Right atrium auricular region (tissue), 2 donors: ENCODE data around the gene DFFB. TPM values are rescaled to one million over a fixed set of nuclear protein-coding genes. Genes with fewer than 3 reads are reported as not detected.

Experiments used
- DNase-seq: peaks from one replicate; pipeline ENCODE4 v3.0.0-alpha.2; 2019; ENCODE audit warnings: low spot score
- H3K27ac ChIP-seq, 2 donors: fragments of 200-600 bp; sonication (generic); 1 replicate in 1 of 2; 2 replicates in 1 of 2; pipeline ENCODE4 v1.5.1; 2016 to 2019
- H3K27me3 ChIP-seq, 2 donors: fragments of 200-600 bp; sonication (generic); one replicate each; pipeline versions ENCODE4 v1.5.1 to v1.6.0; 2017 to 2019
- H3K36me3 ChIP-seq: fragments of 200-600 bp; sonication (generic); one replicate; pipeline ENCODE4 v1.5.1; 2016
- H3K4me1 ChIP-seq, 2 donors: fragments of 200-600 bp; sonication (generic); one replicate each; pipeline versions ENCODE4 v1.5.1 to v1.6.0; 2017 to 2019
- H3K4me3 ChIP-seq, 2 donors: fragments of 200-600 bp; sonication (generic); 1 replicate in 1 of 2; 2 replicates in 1 of 2; pipeline ENCODE4 v1.5.1; 2017 to 2019; ENCODE audit warnings: mild to moderate bottlenecking in 1 of 2, moderate library complexity in 1 of 2
- H3K9me3 ChIP-seq, 2 donors: fragments of 200-600 bp; sonication (generic); one replicate each; pipeline ENCODE4 v1.5.1; 2019
- total RNA-seq, 2 donors: library from RNA; depleted of rRNA; stranded (reverse); fragments of >200 nt; gene quantifications; one replicate each; pipeline ENCODE4 v1.1.0, GENCODE V29; 2016
- TF ChIP-seq, protein P1 (sequence below), 2 donors: fragments of 200-600 bp; sonication (generic); IDR thresholded peaks; one replicate each; pipeline ENCODE4 v1.5.1; 2019; ENCODE audit warnings: antibody characterized with exemption in 2 of 2

Gene DFFB
- total RNA-seq, 2 donors from 2014 or later: 3.2 to 5.3 TPM

DNA sequence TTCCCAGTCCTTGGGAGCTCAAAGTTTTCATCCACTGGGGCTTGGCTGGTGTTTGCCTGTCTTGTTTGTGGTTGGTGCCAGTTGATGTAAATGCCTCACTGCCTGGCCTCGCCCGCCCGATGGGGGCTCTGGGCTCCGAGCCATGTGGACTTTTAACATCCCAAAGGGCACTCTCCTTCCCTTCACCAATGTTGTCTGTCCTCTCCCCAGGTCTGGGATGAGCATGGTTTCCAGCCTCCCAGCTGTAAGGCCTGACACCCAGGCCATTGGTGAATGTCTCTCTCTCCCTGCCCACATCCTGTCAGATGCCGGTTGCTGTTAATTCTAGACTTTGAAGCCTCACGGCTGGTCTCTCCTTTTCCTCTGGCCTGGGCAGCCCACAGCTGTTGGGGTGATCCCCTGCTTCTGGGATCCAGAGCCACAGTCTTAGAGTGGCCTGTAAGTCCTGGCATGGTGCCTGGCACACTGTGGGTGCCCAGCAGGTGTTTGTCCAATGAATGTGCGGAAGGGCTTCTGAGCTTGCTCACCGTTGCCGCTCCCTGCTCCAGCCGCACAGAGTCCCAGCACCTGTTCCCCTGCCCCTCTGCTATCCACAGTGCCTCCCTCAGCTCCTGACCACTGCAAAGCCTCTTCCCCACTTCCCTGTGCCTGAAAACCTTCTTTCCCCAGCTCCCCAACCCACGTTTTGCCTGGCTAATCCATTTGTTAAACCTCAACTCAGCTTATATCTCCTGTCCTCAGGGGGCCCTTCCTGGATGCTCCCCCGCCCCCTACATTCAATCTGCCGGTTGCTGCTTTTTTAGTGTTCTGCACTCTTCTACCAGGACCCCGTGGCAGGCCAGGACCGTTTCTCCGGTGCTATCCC is 46.1 kb downstream of the DFFB start:
- Histone ChIP-seq H3K36me3 (no peaks in the 10 kb centered on the region), H3K4me3 (no peak overlapping the region), H3K27me3 (no peaks in the 10 kb centered on the region), H3K27ac (no peak overlapping the region), H3K9me3 (no peaks in the 10 kb centered on the region), H3K4me1 (peaks cover 0 to 8% of the 10 kb centered on the region in 2 donors)
- DNase-seq: no peak
- TF ChIP-seq, protein P1, sequence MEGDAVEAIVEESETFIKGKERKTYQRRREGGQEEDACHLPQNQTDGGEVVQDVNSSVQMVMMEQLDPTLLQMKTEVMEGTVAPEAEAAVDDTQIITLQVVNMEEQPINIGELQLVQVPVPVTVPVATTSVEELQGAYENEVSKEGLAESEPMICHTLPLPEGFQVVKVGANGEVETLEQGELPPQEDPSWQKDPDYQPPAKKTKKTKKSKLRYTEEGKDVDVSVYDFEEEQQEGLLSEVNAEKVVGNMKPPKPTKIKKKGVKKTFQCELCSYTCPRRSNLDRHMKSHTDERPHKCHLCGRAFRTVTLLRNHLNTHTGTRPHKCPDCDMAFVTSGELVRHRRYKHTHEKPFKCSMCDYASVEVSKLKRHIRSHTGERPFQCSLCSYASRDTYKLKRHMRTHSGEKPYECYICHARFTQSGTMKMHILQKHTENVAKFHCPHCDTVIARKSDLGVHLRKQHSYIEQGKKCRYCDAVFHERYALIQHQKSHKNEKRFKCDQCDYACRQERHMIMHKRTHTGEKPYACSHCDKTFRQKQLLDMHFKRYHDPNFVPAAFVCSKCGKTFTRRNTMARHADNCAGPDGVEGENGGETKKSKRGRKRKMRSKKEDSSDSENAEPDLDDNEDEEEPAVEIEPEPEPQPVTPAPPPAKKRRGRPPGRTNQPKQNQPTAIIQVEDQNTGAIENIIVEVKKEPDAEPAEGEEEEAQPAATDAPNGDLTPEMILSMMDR (IDR thresholded peaks at IDR 0.05): no peak

DNA sequence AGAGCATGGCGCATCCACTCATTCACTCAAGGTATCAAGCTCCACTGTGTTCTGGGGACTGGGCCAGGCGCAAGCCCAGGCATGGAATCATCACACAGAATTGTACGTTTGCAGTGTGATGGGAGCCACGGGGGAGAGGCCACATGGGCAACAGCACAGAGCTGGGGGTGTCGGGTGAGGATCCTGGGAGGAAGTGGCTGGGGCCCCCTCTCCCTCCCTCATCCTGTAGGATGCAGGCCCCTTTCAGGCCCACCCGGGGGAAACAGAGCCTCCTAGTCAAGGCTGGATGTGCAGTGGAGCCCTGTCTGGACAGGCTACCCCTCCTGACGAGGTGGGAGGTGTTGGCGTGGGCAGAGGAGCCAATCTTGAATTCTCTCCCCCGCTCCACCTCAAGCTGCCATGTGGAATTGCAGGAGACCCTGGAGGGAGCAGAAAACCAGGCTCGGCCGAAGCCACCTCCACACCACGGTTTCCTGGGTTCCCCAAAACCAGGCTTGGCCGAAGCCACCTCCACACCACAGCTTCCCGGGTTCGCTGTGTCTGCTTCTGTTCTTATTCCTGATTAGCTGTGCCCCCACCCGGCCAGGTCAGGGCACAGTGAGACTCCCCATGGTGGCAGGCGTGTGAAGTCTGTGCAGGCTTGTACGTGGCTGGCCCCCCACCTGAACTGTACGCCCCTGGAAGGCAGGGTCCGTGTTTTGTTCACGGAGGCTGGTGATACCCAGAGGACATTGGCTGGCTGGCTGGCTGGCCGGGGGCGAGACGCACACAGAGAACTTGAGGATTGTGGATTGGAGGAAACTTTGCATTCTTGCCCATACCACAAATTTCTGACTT is 46.9 kb downstream of the DFFB start:
- Histone ChIP-seq H3K9me3 (no peaks in the 10 kb centered on the region), H3K36me3 (no peaks in the 10 kb centered on the region), H3K4me3 (no peak overlapping the region), H3K27ac (no peak overlapping the region), H3K27me3 (no peaks in the 10 kb centered on the region), H3K4me1 (peaks cover 0 to 5% of the 10 kb centered on the region in 2 donors)
- no peak for DNase-seq
- TF ChIP-seq, protein P1 (IDR thresholded peaks at IDR 0.05): no peak

DNA sequence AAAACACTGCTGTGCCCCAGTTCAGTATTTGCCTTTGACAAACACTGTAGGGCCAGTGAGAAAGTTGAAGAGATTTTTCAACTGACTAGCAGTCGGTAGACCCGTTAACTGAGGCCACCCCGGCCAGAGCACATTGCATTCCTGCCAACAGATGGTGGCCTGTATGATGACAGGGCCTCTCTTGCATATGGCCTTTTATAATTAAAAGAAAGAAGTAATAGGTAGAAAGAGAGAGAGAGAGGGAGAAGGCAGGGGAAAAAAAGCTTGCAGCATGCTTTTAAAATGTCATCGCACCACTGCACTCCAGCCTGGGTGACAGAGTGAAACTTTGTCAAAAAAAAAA is 47.5 kb downstream of the DFFB start:
- Histone ChIP-seq H3K9me3 (no peaks in the 10 kb centered on the region), H3K4me1 (no peaks in the 10 kb centered on the region), H3K4me3 (no peak overlapping the region), H3K36me3 (no peaks in the 10 kb centered on the region), H3K27ac (no peak overlapping the region), H3K27me3 (no peaks in the 10 kb centered on the region)
- TF ChIP-seq, protein P1 (IDR thresholded peaks at IDR 0.05): no peak
- no peak for DNase-seq

DNA sequence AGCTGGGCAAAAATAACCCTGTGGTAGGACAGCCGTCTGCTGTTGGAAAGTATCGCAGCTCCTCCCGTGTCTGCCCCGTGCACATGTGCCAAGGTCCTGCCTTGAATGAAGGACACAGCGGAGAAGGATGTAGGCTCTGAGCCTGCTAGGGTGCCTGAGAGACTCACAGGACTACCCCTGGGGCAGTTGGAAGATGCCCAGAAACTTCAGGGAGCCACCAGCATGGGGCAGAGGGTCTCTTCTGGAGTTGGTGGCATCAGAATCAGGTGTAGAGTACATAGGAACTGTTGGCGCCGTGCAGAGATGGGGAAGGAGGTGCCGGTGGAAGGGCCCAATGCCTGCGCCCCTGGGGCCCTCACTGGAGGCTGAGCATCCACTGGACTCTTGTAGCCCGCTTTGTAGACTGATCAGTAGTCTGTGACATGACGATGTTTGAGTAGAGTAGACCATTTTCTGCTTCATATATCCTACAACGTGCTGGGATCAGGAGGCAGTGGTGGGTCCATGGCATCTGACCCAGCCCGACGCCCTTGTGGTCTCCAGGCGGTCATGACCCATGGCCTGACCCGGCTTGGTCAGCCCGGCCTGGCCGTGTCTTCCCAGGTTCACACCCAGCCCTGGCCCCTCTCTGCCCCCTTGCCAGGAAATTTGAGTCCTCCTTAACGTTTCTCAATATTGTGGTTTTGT is 48.1 kb downstream of the DFFB start:
- Histone ChIP-seq H3K4me3 (no peak overlapping the region), H3K4me1 (no peaks in the 10 kb centered on the region), H3K36me3 (no peaks in the 10 kb centered on the region), H3K27me3 (no peaks in the 10 kb centered on the region), H3K27ac (no peak overlapping the region), H3K9me3 (no peaks in the 10 kb centered on the region)
- TF ChIP-seq, protein P1 (IDR thresholded peaks at IDR 0.05): no peak
- no peak for DNase-seq

DNA sequence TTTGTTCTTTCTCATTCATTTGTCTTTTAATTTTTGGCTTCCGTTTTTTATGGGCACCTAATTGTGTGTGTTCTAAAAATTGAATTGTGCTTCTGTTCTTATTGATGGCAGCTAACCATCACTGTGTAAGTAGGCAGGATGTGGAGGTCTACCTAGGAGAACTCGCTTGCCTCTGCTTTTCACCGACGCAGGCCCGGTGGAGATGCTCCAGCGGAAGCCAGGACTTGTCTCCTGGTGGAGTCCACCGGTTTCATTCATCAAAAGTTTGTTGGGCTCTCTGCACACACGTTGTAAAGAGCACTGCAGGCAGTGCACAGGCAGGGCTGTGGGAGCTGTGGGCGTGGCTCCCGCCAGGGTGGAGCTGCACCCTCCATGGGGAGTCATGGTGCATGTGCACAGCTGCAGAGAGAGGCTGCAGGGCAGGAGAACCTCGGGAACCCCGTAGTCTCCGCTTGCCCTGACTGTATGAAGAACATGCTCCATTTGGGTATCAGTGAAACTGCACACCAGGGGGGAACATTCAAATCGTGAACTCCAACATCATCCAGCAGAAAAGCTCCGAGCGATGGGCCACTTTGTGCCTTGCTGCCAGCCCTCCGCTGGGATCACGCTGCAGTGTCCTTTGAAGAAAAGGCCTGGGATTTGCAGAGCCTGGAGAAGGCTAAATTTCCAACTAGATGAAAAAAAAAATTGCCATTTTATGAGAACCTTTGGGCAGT is 48.8 kb downstream of the DFFB start:
- TF ChIP-seq, protein P1 (IDR thresholded peaks at IDR 0.05): no peak
- DNase-seq: no peak

More for the DNA sequence above, 48.8 kb downstream of the DFFB start:
- Histone ChIP-seq H3K36me3 (no peaks in the 10 kb centered on the region), H3K27me3 (no peaks in the 10 kb centered on the region), H3K27ac (no peak overlapping the region), H3K9me3 (no peaks in the 10 kb centered on the region), H3K4me1 (peaks cover 0 to 4% of the 10 kb centered on the region in 2 donors), H3K4me3 (no peak overlapping the region)
